ENCODE results near the gene FLT4.

FLT4 gene

DNA sequence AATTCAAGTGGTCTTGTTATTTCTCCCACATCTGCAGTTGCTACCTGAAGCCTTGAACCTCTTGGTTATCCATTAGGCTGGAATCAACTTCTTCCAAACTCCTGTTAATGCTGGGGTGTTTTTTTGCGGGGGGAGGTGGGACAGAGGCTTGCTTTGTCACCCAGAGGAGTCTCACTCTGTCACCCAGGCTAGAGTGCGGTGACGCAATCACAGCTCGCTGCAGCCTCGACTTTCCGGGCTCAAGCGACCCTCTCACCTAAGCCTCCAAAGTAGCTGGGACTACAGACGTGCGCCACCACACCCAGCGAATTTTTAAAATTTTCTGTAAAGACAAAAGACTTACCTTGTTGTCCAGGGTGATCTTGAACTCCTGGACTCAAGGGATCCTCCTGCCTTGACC, 62.5 kb downstream of the FLT4 start:
- DNase-seq, result no peak

DNA sequence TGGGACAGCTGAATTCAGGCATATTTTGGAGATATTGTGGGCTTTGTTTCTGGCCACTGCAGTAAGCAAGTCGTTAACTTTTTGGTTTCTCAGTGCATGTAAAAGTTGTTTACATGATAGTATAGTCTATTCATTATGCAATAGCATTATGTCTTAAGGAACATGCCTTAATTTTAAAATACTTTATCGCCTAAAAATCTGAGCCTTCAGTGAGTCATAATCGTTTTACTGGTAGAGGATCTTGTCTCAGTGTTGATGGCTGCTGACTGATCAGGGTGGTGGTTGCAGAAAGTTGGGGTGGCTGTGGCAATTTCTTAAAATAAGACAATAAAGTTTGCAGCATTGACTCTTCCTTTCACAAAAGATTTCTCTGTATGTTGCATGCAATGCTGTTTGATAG, 63.2 kb downstream of the FLT4 start:
- DNase-seq, result no peak

DNA sequence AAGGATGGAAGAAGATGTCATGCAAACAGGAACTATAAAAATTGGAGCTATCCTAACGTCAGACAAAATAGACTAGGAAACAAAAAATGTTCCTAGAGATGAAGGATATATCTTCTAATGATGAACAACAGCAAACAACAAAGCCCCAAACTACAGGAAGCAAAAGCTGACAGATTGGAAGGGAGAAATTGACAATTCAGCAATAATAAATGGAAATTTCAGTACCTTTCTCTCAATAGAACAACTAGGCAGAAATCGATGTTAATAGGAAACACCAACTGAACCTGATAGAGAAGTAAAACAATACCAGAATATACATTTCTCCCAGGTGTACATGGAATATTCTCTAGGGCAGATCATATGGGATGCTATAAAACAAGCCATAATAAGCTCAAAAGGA, 65.7 kb downstream of the FLT4 start:
- DNase-seq, result no peak

DNA sequence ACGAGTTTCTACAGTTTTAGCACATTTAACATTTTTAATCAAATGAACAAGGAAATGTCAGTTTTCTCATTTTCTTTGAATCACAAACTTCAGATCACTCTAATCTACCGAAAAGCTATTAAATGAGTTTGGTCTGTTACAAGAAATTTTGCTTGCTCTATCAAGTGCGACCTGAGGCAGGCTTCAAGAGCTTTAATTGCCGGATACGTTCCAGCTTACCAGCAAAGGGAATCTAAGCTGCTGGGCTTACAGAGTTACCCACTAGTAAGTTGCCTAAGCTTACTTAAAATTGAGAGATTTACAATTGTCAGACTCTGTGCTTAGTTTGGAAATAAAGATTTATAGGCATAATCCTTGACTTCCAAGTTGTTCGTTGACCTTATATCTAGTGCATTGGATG, 68.7 kb downstream of the FLT4 start:
- no peak for DNase-seq

DNA sequence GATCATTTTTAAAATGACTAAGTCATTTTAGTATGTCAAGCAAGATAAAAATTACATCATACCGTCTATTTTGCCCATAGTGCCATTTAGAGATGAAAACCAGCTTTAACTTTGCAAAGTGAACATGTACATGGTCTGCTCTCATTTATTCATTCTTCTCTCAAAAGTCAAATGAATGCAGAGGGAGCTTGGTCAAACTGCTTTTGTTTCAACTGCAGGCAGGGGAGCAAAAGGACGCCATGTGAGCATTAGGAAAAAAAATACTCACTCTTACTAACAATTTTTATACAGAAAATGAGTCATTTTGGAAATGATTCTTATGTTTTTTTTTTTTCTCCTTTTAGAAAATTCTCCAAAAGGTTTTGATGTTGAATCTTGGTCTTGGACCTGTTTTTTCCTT, 73.8 kb downstream of the FLT4 start:
- no peak for DNase-seq

DNA sequence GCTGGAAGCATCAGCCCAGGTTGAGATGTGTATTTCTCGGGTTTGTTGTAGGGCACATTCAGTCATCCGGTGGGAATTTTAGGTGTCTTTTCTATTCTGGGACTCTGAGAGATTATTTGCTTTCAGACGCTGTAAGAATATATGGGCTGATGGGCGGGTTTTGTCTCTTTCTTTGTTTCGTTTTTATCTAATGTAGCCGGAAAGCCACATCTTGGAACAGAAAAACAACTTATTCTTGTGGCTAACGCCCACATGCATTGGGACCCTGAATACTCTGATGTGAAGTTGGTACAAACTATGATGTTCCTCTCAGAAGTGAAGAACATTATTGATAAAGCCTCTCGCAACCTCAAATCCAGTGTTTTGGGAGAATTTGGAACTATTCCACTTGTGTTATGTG, 80.5 kb downstream of the FLT4 start:
- no peak for DNase-seq

DNA sequence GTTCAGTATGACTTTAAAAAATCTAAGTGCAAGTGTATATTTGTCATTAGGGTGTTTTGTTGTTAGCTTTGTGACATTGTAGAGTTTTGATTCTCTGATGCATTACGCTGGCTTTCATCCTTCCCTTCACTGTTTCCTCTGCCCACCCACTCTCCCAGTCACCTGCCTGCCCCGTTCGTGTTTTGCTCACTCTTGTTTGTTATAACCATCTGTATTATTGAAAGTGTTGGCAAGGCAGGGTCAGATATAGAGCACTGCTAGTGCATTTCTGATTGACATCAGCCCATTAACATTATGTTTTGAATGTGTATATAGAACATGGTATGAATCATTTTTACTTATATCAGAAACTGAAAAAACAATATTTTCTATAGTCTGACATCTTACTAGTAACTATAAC, 85.4 kb downstream of the FLT4 start:
- DNase-seq, result peak; percentile 4

DNA sequence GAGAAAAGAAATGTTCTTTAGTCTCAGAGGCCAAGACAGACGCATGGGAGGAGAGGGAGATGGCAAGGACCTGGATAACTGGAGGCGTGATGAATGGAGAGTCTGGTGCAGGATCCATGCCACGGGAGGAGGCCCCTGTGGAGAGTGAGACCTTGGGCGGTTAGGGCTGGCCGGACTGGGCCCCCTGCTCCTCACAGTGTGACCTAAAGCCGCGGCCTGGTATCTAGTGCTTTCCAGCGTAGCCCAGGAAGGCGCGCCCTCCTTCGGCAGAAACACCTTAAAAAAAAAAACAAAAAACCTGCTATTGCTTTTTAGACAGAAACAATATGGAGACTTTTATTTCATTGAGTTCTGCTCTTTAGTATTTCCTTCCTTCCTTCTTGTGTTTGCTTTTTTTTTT, 91.2 kb downstream of the FLT4 start:
- no peak for DNase-seq

DNA sequence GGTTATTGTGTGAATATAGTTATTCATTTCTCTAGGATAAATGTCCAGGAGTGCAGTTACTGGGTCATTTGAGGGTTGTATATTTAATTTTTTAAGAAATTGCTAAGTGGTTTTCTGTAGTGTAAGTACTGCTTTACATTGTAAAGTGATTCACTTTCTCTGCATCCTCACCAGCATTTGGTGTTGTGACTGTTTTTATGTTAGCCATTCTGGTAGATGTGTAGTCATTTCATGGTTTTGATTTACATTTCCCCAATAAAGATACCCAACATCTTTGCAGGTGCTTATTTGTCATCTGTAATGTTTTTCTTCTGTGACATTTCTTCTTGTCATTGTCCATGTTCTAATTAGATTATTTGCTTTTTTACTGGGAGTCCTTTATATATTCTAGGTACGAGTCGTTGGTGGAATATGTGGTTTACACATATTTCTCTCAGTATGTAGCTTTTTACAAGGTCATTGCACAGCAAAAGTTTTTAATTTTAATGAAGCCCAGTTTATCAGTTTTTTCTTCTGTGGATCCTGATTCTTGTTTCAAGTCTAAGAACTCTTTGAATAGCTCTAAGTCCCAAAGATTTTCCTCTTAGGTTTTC, 92.1 kb downstream of the FLT4 start:
- no peak for DNase-seq

DNA sequence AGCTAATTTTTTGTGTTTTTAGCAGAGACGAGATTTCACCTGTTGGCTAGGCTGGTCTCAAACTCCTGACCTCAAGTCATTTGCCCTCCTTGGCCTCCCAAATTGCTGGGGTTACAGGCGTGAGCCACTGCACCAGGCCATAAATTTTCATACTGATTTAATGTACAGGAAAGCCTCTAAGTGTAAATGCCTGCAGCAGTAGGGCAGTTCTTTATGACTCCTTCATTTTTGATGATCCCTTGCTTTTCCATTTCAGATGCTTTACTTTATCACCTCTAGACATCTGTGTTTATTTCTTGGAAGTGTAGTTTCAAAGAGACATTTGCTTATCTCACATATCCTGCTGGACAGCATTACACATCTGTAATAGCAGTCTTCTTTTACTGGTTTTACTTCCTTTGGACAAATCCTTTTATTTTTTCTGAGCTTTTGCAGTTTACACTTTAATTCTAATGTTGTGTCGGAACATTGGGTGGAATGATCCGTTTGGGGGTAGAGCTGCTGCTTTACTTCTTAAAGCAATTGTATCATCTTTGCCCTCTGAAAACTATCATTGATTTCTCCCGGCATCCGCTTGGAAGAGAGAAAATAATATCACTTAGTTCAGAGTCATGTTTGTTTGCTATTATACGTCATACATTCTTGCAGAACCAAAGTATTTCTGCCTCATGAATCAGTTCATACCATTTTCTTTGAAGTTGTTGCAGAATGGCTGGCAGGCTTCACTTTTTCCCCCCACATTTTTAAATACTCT, 94.1 kb downstream of the FLT4 start:
- DNase-seq, result no peak

DNA sequence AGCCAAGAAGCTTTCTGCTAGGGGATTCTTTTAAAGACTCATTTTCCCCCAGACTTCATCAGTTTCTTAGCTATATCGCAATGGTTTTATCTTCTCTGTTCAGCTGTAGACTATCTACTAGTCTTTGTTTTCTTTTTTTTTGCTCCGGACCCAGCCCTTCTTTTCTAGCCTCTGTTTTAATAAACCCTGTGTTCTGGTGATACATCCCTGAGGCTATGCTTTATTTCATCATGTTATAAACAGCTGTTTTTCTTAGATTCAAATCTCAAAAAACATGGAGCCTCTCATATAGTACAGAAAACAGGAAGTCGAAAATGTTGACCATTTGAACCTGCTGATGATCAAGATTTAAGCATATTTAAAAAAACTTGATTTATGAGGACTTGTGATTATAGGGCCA, 95.9 kb downstream of the FLT4 start:
- DNase-seq, result no peak

All from stimulated activated naive CD4-positive, alpha-beta T cell treated with Interleukin-2 at 50 U/mL for 16 hours (primary cell).